Caco-2 (cell line): ENCODE measurements around the gene TENM4. TPM values are rescaled to one million over a fixed set of nuclear protein-coding genes. Genes with fewer than 3 reads are reported as not detected.

Experiments used
- BruUV-seq: library from RNA; stranded (reverse); fragments of 400-500 nt; replicated peaks from 2 replicates; lab custom pipeline; 2021; lab: Mats Ljungman, UMichigan
- CTCF ChIA-PET: fragments of 300-600 bp; sonication (Branson Sonifier 250); formaldehyde crosslinking; loops from one replicate; lab custom pipeline; 2022; ENCODE audit warnings: antibody characterized with exemption; lab: Charles Lee
- POLR2A ChIA-PET: fragments of 300-600 bp; sonication (Branson Sonifier 250); formaldehyde crosslinking; loops from one replicate; lab custom pipeline; 2022; ENCODE audit warnings: antibody characterized with exemption; lab: Charles Lee
- DNase-seq, 2 experiments: peaks; one replicate each; pipeline versions ENCODE4 v3.0.0 to v3.0.0-alpha.2; 2020 to 2022
- H3K27me3 ChIP-seq: replicated peaks from 2 replicates; pipeline ENCODE4 v1.6.0; 2011; ENCODE audit warnings: low read length; ENCODE audit not compliant: control insufficient read depth, insufficient read depth
- H3K36me3 ChIP-seq: 2 replicates; pipeline ENCODE4 v1.5.1; 2011; ENCODE audit warnings: low read length; ENCODE audit not compliant: control insufficient read depth, insufficient read depth
- H3K4me1 ChIP-seq: fragments of 250-450 bp; sonication (Bioruptor Pico); 2 replicates; pipeline ENCODE4 v1.5.1; 2020; ENCODE audit warnings: mild to moderate bottlenecking
- H3K4me3 ChIP-seq: 2 replicates; pipeline ENCODE4 v1.5.1; 2011; ENCODE audit warnings: low read depth, mild to moderate bottlenecking, control low read depth, low read length
- H3K9me3 ChIP-seq: fragments of 250-450 bp; sonication (Bioruptor Pico); 2 replicates; pipeline ENCODE4 v1.5.1; 2020; ENCODE audit warnings: mild to moderate bottlenecking, moderate library complexity
- H3K27ac Mint-ChIP-seq: one replicate; pipeline ENCODE4 v1.8.0; 2022; ENCODE audit warnings: mixed read lengths; ENCODE audit not compliant: unreplicated experiment
- H3K27me3 Mint-ChIP-seq: one replicate; pipeline ENCODE4 v1.8.0; 2022; ENCODE audit warnings: mixed read lengths; ENCODE audit not compliant: insufficient read depth, unreplicated experiment
- H3K36me3 Mint-ChIP-seq: one replicate; pipeline ENCODE4 v1.8.0; 2022; ENCODE audit warnings: mild to moderate bottlenecking, mixed read lengths; ENCODE audit not compliant: insufficient read depth, unreplicated experiment
- H3K4me1 Mint-ChIP-seq: one replicate; pipeline ENCODE4 v1.8.0; 2022; ENCODE audit warnings: low read depth, mixed read lengths; ENCODE audit not compliant: unreplicated experiment
- H3K4me3 Mint-ChIP-seq: one replicate; pipeline ENCODE4 v1.8.0; 2022; ENCODE audit warnings: mild to moderate bottlenecking, moderate library complexity, mixed read lengths; ENCODE audit not compliant: unreplicated experiment
- H3K9me3 Mint-ChIP-seq: one replicate; pipeline ENCODE4 v1.8.0; 2022; ENCODE audit warnings: mixed read lengths; ENCODE audit not compliant: unreplicated experiment
- CTCF ChIP-seq, 2 experiments: fragments of 200-600 bp in 1 of 2; IDR thresholded peaks; 1 replicate in 1 of 2; 2 replicates in 1 of 2; pipeline versions ENCODE4 v1.5.1 to v1.8.0; 2011 to 2022; ENCODE audit warnings: antibody characterized with exemption in 1 of 2, control low read depth in 1 of 2, inconsistent platforms in 1 of 2, low read depth in 1 of 2, low read length in 1 of 2, mild to moderate bottlenecking in 1 of 2, moderate library complexity in 1 of 2; ENCODE audit not compliant: insufficient read depth in 1 of 2, severe bottlenecking in 1 of 2, unreplicated experiment in 1 of 2
- intact Hi-C: fragments of 100-400 bp; cut with micrococcal nuclease; formaldehyde crosslinking; loops from one replicate; pipeline ENCODE4 v1.10.0; 2022; ENCODE audit not compliant: unreplicated experiment
- total RNA-seq: library from RNA; stranded (reverse); gene quantifications from 2 replicates; pipeline ENCODE4 v1.2.3, GENCODE V29; 2022

The TENM4 gene
- total RNA-seq, 1 experiment from 2014 or later: 1.1 TPM

GRCh38 chr11:79418241-79418640, 22.6 kb downstream of the TENM4 start:
- no TSS peak for BruUV-seq
- H3K27me3 Mint-ChIP-seq: no peaks in the 10 kb centered on the region
- no peaks in the 10 kb centered on the region for H3K27me3 ChIP-seq
- no peak overlapping the region for H3K27ac Mint-ChIP-seq
- no peaks in the 10 kb centered on the region for H3K36me3 Mint-ChIP-seq
- H3K36me3 ChIP-seq: no peaks in the 10 kb centered on the region
- H3K4me3 ChIP-seq: no peak overlapping the region
- no peaks in the 10 kb centered on the region for H3K9me3 Mint-ChIP-seq
- H3K4me1 ChIP-seq: no peaks in the 10 kb centered on the region
- no peak overlapping the region for H3K4me3 Mint-ChIP-seq
- CTCF ChIA-PET: no interaction called here
- intact Hi-C loops: no loop called here
- POLR2A ChIA-PET: no interaction called here
- no peaks in the 10 kb centered on the region for H3K9me3 ChIP-seq
- H3K4me1 Mint-ChIP-seq: no peaks in the 10 kb centered on the region
- TF ChIP-seq CTCF (IDR thresholded peaks at IDR 0.05; ENCODE audit: insufficient read depth in 1 of 2, low read depth in 1 of 2, low read length in 1 of 2, severe bottlenecking in 1 of 2, unreplicated experiment in 1 of 2): no peak
- DNase-seq: no peak

- Histone ChIP-seq H3K27me3 (no peaks in the 10 kb centered on the region), H3K36me3 (no peaks in the 10 kb centered on the region), H3K9me3 (no peaks in the 10 kb centered on the region), H3K4me1 (no peaks in the 10 kb centered on the region), H3K4me3 (no peak overlapping the region)
- Mint-ChIP-seq H3K27me3 (no peaks in the 10 kb centered on the region), H3K9me3 (no peaks in the 10 kb centered on the region), H3K27ac (no peak overlapping the region), H3K4me3 (no peak overlapping the region), H3K36me3 (no peaks in the 10 kb centered on the region), H3K4me1 (no peaks in the 10 kb centered on the region)
- CTCF ChIA-PET: interaction anchor here (0.7 kb wide), 1 partner anchor 240 kb away, joined by 3 read pairs; no protein-coding TSS in a partner anchor
- no TSS peak for BruUV-seq
- POLR2A ChIA-PET: no interaction called here
- intact Hi-C loops: no loop called here
- no peak for TF ChIP-seq CTCF (IDR thresholded peaks at IDR 0.05; ENCODE audit: insufficient read depth in 1 of 2, low read depth in 1 of 2, low read length in 1 of 2, severe bottlenecking in 1 of 2, unreplicated experiment in 1 of 2)
- DNase-seq: no peak
Observed at GRCh38 chr11:79417069-79417920, 23.5 kb downstream of the TENM4 start.

- CTCF ChIA-PET: no interaction called here
- Histone ChIP-seq H3K9me3 (no peaks in the 10 kb centered on the region), H3K4me1 (no peaks in the 10 kb centered on the region), H3K4me3 (no peak overlapping the region), H3K27me3 (no peaks in the 10 kb centered on the region), H3K36me3 (no peaks in the 10 kb centered on the region)
- Mint-ChIP-seq H3K36me3 (no peaks in the 10 kb centered on the region), H3K9me3 (no peaks in the 10 kb centered on the region), H3K4me1 (no peaks in the 10 kb centered on the region), H3K27me3 (peaks cover 3% of the 10 kb centered on the region), H3K27ac (no peak overlapping the region), H3K4me3 (no peak overlapping the region)
- TF ChIP-seq CTCF (IDR thresholded peaks at IDR 0.05; ENCODE audit: insufficient read depth in 1 of 2, low read depth in 1 of 2, low read length in 1 of 2, severe bottlenecking in 1 of 2, unreplicated experiment in 1 of 2): no peak
- no peak for DNase-seq
- intact Hi-C loops: no loop called here
- no TSS peak for BruUV-seq
- POLR2A ChIA-PET: no interaction called here
Observed at GRCh38 chr11:79415912-79416311, 24.9 kb downstream of the TENM4 start.
